Measurements from ENCODE around the gene CHRM4. TPM values are rescaled to one million over a fixed set of nuclear protein-coding genes. Genes with fewer than 3 reads are reported as not detected.

Gene CHRM4
- total RNA-seq, 1 donor from 2014 or later, result 1.2 TPM

GRCh38 chr11:46342239-46342638, 49.3 kb downstream of the CHRM4 start:
- H3K9me3 Mint-ChIP-seq, result no peaks in the 10 kb centered on the region
- intact Hi-C loops (cut with micrococcal nuclease), result no loop called here
- H3K27me3 Mint-ChIP-seq (ENCODE audit: insufficient read depth), result peaks cover 3% of the 10 kb centered on the region
- no peak for DNase-seq (ENCODE audit: low spot score)
- H3K4me1 Mint-ChIP-seq (ENCODE audit: low read depth), result peaks cover 64% of the 10 kb centered on the region
- no peaks in the 10 kb centered on the region for H3K36me3 Mint-ChIP-seq (ENCODE audit: low read depth)
- no peak overlapping the region for H3K4me3 Mint-ChIP-seq
- H3K27ac Mint-ChIP-seq, result no peak overlapping the region

GRCh38 chr11:46341454-46341853, 50.1 kb downstream of the CHRM4 start:
- Mint-ChIP-seq H3K4me1 (ENCODE audit: low read depth) (peaks cover 57% of the 10 kb centered on the region), H3K36me3 (ENCODE audit: low read depth) (no peaks in the 10 kb centered on the region), H3K4me3 (no peak overlapping the region), H3K9me3 (no peaks in the 10 kb centered on the region), H3K27me3 (ENCODE audit: insufficient read depth) (peaks cover 3% of the 10 kb centered on the region), H3K27ac (no peak overlapping the region)
- intact Hi-C loops (cut with micrococcal nuclease), result no loop called here
- no peak for DNase-seq (ENCODE audit: low spot score)

DNA sequence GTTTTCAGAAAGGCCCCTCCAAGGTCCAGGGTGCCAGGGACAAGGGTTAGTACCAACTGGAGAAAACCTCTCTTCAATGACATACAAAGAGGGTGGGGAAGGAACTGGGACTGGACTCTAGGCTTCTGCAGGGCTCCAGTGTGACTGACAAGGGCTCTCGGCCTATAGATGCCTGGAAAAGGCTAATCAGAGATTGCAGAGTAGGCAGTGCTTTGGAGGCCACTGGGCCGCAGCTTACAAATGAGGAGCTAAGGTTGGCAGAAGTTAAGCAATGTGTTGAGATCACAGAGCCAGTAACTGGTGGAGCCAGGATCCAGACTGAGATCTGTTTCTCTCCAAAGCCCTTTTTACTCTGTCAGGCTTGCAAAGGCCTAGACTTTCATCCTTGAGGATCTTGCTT, 51.8 kb downstream of the CHRM4 start:
- Mint-ChIP-seq H3K9me3 (no peaks in the 10 kb centered on the region), H3K27me3 (ENCODE audit: insufficient read depth) (peaks cover 9% of the 10 kb centered on the region), H3K27ac (no peak overlapping the region), H3K4me1 (ENCODE audit: low read depth) (peaks cover 41% of the 10 kb centered on the region), H3K36me3 (ENCODE audit: low read depth) (no peaks in the 10 kb centered on the region), H3K4me3 (no peak overlapping the region)
- intact Hi-C loops (cut with micrococcal nuclease), result no loop called here
- DNase-seq (ENCODE audit: low spot score), result no peak

GRCh38 chr11:46338988-46339666, 52.4 kb downstream of the CHRM4 start:
- Mint-ChIP-seq H3K27me3 (ENCODE audit: insufficient read depth) (peaks cover 15% of the 10 kb centered on the region), H3K4me1 (ENCODE audit: low read depth) (peaks cover 36% of the 10 kb centered on the region), H3K9me3 (no peaks in the 10 kb centered on the region), H3K36me3 (ENCODE audit: low read depth) (no peaks in the 10 kb centered on the region), H3K4me3 (no peak overlapping the region), H3K27ac (no peak overlapping the region)
- intact Hi-C loops (cut with micrococcal nuclease), result no loop called here
- no peak for DNase-seq (ENCODE audit: low spot score)

DNA sequence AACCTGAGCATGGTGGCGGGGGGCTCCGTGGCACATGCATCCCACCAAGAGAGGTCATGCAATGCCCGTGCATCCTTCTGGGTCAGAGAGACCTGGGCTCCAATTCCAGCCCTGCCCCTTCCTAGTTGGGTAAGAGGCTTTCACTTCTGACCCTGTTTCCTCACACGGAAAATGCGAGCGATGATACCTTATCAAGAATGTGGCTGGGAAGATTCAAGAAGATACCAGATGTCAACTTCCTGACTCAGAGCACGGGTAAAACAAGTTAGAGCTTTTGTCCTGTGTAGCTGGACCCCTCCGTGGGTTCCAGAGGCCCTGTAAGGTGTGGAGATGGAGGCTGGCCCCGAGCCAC, 53.0 kb downstream of the CHRM4 start:
- no peaks in the 10 kb centered on the region for H3K9me3 Mint-ChIP-seq
- peaks cover 31% of the 10 kb centered on the region for H3K4me1 Mint-ChIP-seq (ENCODE audit: low read depth)
- no peaks in the 10 kb centered on the region for H3K36me3 Mint-ChIP-seq (ENCODE audit: low read depth)
- no peak overlapping the region for H3K4me3 Mint-ChIP-seq
- H3K27me3 Mint-ChIP-seq (ENCODE audit: insufficient read depth), result peaks cover 19% of the 10 kb centered on the region
- no peak overlapping the region for H3K27ac Mint-ChIP-seq
- DNase-seq (ENCODE audit: low spot score), result no peak
- intact Hi-C loops (cut with micrococcal nuclease), result no loop called here

- H3K27ac Mint-ChIP-seq, result peak overlapping the region; percentile 34
- no peak for DNase-seq (ENCODE audit: low spot score)
- peaks cover 1% of the 10 kb centered on the region for H3K36me3 Mint-ChIP-seq (ENCODE audit: low read depth)
- H3K9me3 Mint-ChIP-seq, result no peaks in the 10 kb centered on the region
- peaks cover 29% of the 10 kb centered on the region for H3K4me1 Mint-ChIP-seq (ENCODE audit: low read depth)
- intact Hi-C loops (cut with micrococcal nuclease), result no loop called here
- peaks cover 20% of the 10 kb centered on the region for H3K27me3 Mint-ChIP-seq (ENCODE audit: insufficient read depth)
- H3K4me3 Mint-ChIP-seq, result no peak overlapping the region
Measured at GRCh38 chr11:46337626-46338345, 53.8 kb downstream of the CHRM4 start.

DNA sequence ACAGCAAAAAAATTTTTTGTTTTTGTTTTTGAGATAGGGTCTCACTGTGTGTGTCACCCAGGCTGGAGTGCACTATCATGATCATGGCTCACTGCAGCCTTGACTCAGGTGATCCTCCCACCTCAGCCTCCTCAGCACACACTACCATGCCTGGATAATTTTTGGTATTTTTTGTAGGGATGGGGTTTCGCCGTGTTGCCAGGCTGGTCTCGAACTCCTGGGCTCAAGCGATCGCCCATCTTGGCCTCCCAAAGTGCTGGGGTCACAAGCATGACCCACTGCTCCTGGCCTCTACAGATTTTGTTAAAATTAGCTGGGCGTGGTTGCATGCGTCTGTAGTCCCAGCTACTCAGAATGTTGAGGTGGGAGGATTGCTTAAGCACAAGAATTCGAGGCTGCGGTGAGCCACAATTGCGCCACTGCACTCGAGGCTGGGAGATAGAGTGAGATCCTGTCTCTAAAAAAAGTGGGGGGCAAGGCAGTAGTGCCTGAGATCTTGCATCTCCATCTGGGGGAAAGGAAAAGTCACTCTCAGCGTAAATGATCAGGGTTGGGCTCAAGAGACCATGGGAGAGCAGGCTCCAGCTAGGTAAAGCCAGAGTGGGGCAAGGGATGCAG, 54.9 kb downstream of the CHRM4 start:
- no peak overlapping the region for H3K27ac Mint-ChIP-seq
- H3K4me3 Mint-ChIP-seq, result no peak overlapping the region
- peaks cover 21% of the 10 kb centered on the region for H3K4me1 Mint-ChIP-seq (ENCODE audit: low read depth)
- H3K27me3 Mint-ChIP-seq (ENCODE audit: insufficient read depth), result peaks cover 27% of the 10 kb centered on the region
- no peaks in the 10 kb centered on the region for H3K9me3 Mint-ChIP-seq
- peaks cover 2% of the 10 kb centered on the region for H3K36me3 Mint-ChIP-seq (ENCODE audit: low read depth)
- no peak for DNase-seq (ENCODE audit: low spot score)
- intact Hi-C loops (cut with micrococcal nuclease), result no loop called here

- intact Hi-C loops (cut with micrococcal nuclease), result no loop called here
- Mint-ChIP-seq H3K36me3 (ENCODE audit: low read depth) (peaks cover 4% of the 10 kb centered on the region), H3K27ac (peak overlapping the region; percentile 19), H3K27me3 (ENCODE audit: insufficient read depth) (peaks cover 32% of the 10 kb centered on the region), H3K9me3 (no peaks in the 10 kb centered on the region), H3K4me1 (ENCODE audit: low read depth) (peaks cover 21% of the 10 kb centered on the region), H3K4me3 (no peak overlapping the region)
- no peak for DNase-seq (ENCODE audit: low spot score)
Measured at GRCh38 chr11:46335890-46336562, 55.5 kb downstream of the CHRM4 start.

GRCh38 chr11:46335271-46335670, 56.3 kb downstream of the CHRM4 start:
- peaks cover 4% of the 10 kb centered on the region for H3K36me3 Mint-ChIP-seq (ENCODE audit: low read depth)
- no peak for DNase-seq (ENCODE audit: low spot score)
- intact Hi-C loops (cut with micrococcal nuclease), result no loop called here
- H3K4me3 Mint-ChIP-seq, result no peak overlapping the region
- H3K4me1 Mint-ChIP-seq (ENCODE audit: low read depth), result peaks cover 29% of the 10 kb centered on the region
- H3K27ac Mint-ChIP-seq, result peak overlapping the region; percentile 72
- peaks cover 40% of the 10 kb centered on the region for H3K27me3 Mint-ChIP-seq (ENCODE audit: insufficient read depth)
- H3K9me3 Mint-ChIP-seq, result no peaks in the 10 kb centered on the region

DNA sequence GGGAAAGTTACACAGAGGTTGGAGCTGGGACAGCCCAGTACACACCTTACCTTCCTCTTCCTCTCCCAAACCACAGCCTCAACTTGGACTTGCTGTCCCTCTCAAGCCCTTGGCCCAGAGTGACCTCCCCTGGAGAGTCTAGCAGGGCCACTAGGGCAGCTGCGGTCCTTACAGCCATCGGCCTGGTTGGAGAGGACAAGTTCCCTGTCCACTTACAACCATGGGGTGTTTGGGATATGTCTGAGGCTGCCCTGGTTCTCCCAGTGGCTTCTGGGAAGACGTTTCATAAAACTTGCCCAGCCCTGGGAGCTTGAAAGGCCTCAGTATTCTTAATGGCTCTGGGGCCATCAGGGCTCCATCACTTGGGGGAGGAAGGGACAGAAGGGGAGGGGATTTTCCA, 57.4 kb downstream of the CHRM4 start:
- no peak overlapping the region for H3K4me3 Mint-ChIP-seq
- H3K27ac Mint-ChIP-seq, result no peak overlapping the region
- H3K9me3 Mint-ChIP-seq, result no peaks in the 10 kb centered on the region
- H3K4me1 Mint-ChIP-seq (ENCODE audit: low read depth), result peaks cover 30% of the 10 kb centered on the region
- H3K27me3 Mint-ChIP-seq (ENCODE audit: insufficient read depth), result peaks cover 49% of the 10 kb centered on the region
- H3K36me3 Mint-ChIP-seq (ENCODE audit: low read depth), result peaks cover 4% of the 10 kb centered on the region
- intact Hi-C loops (cut with micrococcal nuclease), result no loop called here
- no peak for DNase-seq (ENCODE audit: low spot score)

Other genes starting within 250 kb of the CHRM4 start
- gene CREB3L1, start 114.1 kb downstream of the CHRM4 start, total RNA-seq, result 0.15 and 0.39 TPM in 2 replicates
- gene DGKZ, start 44.3 kb downstream of the CHRM4 start, total RNA-seq, result 101 TPM in 2 replicates
- gene MDK, start 10.1 kb downstream of the CHRM4 start, total RNA-seq, result 5.0 and 7.1 TPM in 2 replicates
- 35.7 and 37.9 TPM in 2 replicates for gene AMBRA1, start 202.2 kb upstream of the CHRM4 start, total RNA-seq
- 4.5 and 5.3 TPM in 2 replicates for gene HARBI1, start 225.5 kb upstream of the CHRM4 start, total RNA-seq
- 66.4 and 73.8 TPM in 2 replicates for gene ATG13, start 225.8 kb upstream of the CHRM4 start, total RNA-seq

Data from activated T-helper 1 cell treated with anti-CD3 and anti-CD28 coated beads, Interleukin-12 subunit alpha, Interleukin-12 subunit beta, Interleukin-2, Interleukin-4 antibody, amounts not matched to agents 30 ng/mL and 10 ng/mL and 1 ng/mL, durations not matched to agents 14 hours and 24 hours and 36 hours (primary cell).